ENCODE results near the gene ZNF800.

ZNF800 gene

DNA sequence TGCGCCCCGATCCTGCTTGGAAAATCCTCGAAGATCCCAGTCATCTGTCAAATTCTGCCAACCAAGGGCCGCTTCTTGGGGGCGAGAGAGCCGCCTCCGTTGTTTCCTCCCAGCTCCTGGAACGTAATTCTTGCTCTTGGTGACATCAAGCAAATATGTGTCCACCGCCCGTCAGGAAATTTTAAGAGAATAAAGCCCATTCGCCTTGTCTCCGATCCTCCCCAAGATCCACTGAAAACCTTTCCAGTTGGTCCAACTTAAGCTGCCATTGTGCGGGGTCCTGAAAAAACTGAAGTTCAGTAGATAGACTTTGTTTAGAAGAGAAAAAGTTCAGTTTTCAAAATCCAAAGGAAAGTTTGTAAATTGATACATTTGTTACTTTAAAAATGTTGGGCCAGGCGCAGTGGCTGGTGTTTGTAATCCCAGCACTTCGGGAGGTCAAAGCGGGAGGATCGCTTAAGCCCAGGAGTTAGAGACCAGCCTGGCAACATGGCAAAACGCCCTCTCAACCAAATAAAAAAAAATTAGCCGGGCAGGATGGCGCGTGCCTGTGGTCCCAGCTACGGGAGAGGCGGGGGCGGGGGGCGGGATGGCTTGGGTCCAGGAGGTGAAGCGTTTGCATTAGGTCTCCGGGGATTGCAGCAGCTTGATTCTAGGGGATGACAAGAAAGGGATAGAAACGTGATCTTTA is 1.0 kb upstream of the ZNF800 start:
- Histone ChIP-seq H3K4me1 (ENCODE audit: low read length) (peaks cover 22% of the 10 kb centered on the region), H3K36me3 (replicated peaks; ENCODE audit: low read depth, low read length) (peaks cover 17% of the 10 kb centered on the region), H3K9ac (ENCODE audit: low read length) (peak overlapping the region; percentile 76), H3K79me2 (ENCODE audit: low read length) (peaks cover 40% of the 10 kb centered on the region), H3K9me3 (ENCODE audit: insufficient read depth, low read length) (no peaks in the 10 kb centered on the region), H3K27ac (ENCODE audit: low read length) (0 out of 2 replicates have a peak overlapping the region, but pooled peaks have one; percentile 57), H3K4me2 (ENCODE audit: low read length) (peak overlapping the region; percentile 89), H3K4me3 (ENCODE audit: low read length) (peak overlapping the region; percentile 96), H2AFZ (ENCODE audit: low read depth, low read length) (peak overlapping the region; percentile 67), H3K27me3 (ENCODE audit: low read depth, low read length) (no peaks in the 10 kb centered on the region), H4K20me1 (ENCODE audit: insufficient read depth, low read length) (peaks cover 8% of the 10 kb centered on the region)
- TF ChIP-seq, protein P1, sequence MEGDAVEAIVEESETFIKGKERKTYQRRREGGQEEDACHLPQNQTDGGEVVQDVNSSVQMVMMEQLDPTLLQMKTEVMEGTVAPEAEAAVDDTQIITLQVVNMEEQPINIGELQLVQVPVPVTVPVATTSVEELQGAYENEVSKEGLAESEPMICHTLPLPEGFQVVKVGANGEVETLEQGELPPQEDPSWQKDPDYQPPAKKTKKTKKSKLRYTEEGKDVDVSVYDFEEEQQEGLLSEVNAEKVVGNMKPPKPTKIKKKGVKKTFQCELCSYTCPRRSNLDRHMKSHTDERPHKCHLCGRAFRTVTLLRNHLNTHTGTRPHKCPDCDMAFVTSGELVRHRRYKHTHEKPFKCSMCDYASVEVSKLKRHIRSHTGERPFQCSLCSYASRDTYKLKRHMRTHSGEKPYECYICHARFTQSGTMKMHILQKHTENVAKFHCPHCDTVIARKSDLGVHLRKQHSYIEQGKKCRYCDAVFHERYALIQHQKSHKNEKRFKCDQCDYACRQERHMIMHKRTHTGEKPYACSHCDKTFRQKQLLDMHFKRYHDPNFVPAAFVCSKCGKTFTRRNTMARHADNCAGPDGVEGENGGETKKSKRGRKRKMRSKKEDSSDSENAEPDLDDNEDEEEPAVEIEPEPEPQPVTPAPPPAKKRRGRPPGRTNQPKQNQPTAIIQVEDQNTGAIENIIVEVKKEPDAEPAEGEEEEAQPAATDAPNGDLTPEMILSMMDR (IDR thresholded peaks at IDR 0.05; ENCODE audit: low read depth, low read length) = no peak
- no peak for TF ChIP-seq EZH2phosphoT487 (IDR thresholded peaks at IDR 0.05; ENCODE audit: low read depth)

DNA sequence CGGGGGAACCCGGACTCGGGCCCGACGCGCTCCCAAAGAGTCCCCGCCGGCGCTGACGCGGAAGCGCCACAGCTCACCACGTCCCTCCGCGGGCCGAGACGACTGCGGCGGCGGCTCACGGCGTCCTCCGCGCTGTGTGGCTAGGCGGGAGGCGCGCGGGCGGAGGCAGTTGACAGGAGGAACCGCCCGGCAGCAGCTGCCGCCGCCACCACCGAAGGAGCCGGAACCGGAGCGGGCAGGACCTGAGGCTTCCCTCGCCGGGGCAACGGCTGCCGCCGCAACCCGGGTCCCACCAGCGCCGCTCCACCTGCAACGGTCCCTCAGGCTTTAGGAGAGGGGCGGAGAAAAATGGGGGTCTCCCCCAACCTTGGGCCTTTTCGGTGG is 334 bp downstream of the ZNF800 start:
- H3K4me3 ChIP-seq (ENCODE audit: low read length) = peak overlapping the region; percentile 96
- no peaks in the 10 kb centered on the region for H3K27me3 ChIP-seq (ENCODE audit: low read depth, low read length)
- H2AFZ ChIP-seq (ENCODE audit: low read depth, low read length) = 0 out of 2 replicates have a peak overlapping the region, but pooled peaks have one; percentile 51
- peak overlapping the region; percentile 98 for H3K9ac ChIP-seq (ENCODE audit: low read length)
- peaks cover 17% of the 10 kb centered on the region for H4K20me1 ChIP-seq (ENCODE audit: insufficient read depth, low read length)
- H3K4me1 ChIP-seq (ENCODE audit: low read length) = peaks cover 22% of the 10 kb centered on the region
- no peak for TF ChIP-seq EZH2phosphoT487 (IDR thresholded peaks at IDR 0.05; ENCODE audit: low read depth)
- TF ChIP-seq, protein P1 (IDR thresholded peaks at IDR 0.05; ENCODE audit: low read depth, low read length) = no peak
- peak overlapping the region; percentile 94 for H3K4me2 ChIP-seq (ENCODE audit: low read length)
- peak overlapping the region; percentile 67 for H3K27ac ChIP-seq (ENCODE audit: low read length)
- peaks cover 53% of the 10 kb centered on the region for H3K79me2 ChIP-seq (ENCODE audit: low read length)
- no peaks in the 10 kb centered on the region for H3K9me3 ChIP-seq (ENCODE audit: insufficient read depth, low read length)
- peaks cover 26% of the 10 kb centered on the region for H3K36me3 ChIP-seq (replicated peaks; ENCODE audit: low read depth, low read length)

DNA sequence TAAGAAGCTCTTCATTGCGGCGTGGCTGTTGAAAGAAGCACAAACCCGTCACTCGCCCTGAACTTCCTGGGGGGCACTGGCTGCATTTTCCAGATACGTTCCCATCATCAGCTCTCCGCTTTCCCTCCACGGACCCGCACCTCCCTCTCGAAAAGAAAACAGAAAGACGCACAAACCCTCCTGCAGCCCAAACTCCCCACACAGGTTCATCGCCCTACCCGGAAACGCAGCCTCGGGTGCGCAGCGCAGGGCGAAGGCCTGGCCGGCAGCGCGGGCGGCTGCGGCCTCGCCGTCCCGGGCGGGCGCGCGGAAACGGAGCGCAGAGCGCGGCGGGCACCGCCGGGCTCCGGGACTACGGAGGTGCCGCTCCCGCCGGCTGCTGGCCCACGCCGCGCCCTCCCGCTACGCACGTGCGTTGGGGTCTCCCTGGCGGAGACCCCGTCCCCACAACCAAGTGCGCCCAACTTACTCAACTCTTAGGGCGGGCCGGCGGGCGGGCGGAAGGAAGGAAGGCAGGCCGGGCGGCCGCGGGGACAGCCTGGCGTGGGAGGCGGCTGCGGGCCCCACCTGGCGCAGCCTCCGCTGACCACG is 822 bp downstream of the ZNF800 start:
- Histone ChIP-seq H3K4me1 (ENCODE audit: low read length) (peaks cover 22% of the 10 kb centered on the region), H3K36me3 (replicated peaks; ENCODE audit: low read depth, low read length) (peaks cover 27% of the 10 kb centered on the region), H4K20me1 (ENCODE audit: insufficient read depth, low read length) (peaks cover 19% of the 10 kb centered on the region), H3K79me2 (ENCODE audit: low read length) (peaks cover 55% of the 10 kb centered on the region), H3K9ac (ENCODE audit: low read length) (peak overlapping the region; percentile 98), H3K4me2 (ENCODE audit: low read length) (peak overlapping the region; percentile 94), H3K4me3 (ENCODE audit: low read length) (peak overlapping the region; percentile 96), H2AFZ (ENCODE audit: low read depth, low read length) (no peak overlapping the region), H3K9me3 (ENCODE audit: insufficient read depth, low read length) (no peaks in the 10 kb centered on the region), H3K27ac (ENCODE audit: low read length) (peak overlapping the region; percentile 67), H3K27me3 (ENCODE audit: low read depth, low read length) (no peaks in the 10 kb centered on the region)
- TF ChIP-seq, protein P1 (IDR thresholded peaks at IDR 0.05; ENCODE audit: low read depth, low read length) = no peak
- no peak for TF ChIP-seq EZH2phosphoT487 (IDR thresholded peaks at IDR 0.05; ENCODE audit: low read depth)

DNA sequence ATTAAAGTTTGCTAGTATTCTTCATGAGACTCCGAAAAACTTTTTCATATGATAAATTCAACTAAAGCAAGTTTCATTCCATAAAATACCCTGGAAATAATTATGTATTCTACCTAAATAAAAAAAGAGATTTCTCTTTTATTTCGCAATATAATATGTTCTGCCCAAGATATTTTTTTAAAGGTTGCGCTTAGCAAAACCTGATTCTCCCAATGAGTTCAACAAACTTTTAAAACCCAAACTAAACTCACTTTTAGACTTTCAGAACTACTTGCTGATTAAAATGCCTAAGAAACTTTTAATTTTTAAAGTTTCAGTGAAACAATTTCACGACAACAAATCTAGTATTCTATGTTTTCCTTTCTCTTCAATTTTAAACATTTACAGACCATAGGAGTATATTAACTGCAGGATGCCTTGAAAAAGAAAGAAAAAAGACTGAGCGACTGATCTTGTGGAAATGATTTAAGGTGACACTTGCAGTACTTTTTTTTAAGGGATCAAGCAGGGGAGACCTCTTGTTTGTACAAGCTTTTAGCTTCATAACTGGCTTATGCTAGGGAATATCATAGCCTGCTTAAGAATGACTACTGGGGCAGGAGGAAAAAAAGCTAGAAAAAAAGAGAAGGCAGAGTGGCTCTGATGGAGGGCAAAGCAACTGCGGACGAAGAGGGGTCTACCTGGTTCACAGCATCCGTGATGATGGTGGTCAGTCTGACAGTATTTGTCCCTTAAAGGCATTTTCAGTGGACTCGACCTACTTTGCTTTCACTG is 1.5 kb downstream of the ZNF800 start:
- Histone ChIP-seq H3K36me3 (replicated peaks; ENCODE audit: low read depth, low read length) (peaks cover 27% of the 10 kb centered on the region), H3K9ac (ENCODE audit: low read length) (peak overlapping the region; percentile 98), H3K79me2 (ENCODE audit: low read length) (peaks cover 62% of the 10 kb centered on the region), H3K27me3 (ENCODE audit: low read depth, low read length) (no peaks in the 10 kb centered on the region), H3K4me2 (ENCODE audit: low read length) (peak overlapping the region; percentile 94), H3K27ac (ENCODE audit: low read length) (peak overlapping the region; percentile 67; the same call in 1 of the 2 replicates), H3K4me1 (ENCODE audit: low read length) (peaks cover 19% of the 10 kb centered on the region), H3K9me3 (ENCODE audit: insufficient read depth, low read length) (no peaks in the 10 kb centered on the region), H2AFZ (ENCODE audit: low read depth, low read length) (no peak overlapping the region), H4K20me1 (ENCODE audit: insufficient read depth, low read length) (peaks cover 19% of the 10 kb centered on the region), H3K4me3 (ENCODE audit: low read length) (peak overlapping the region; percentile 96)
- no peak for TF ChIP-seq EZH2phosphoT487 (IDR thresholded peaks at IDR 0.05; ENCODE audit: low read depth)
- TF ChIP-seq, protein P1 (IDR thresholded peaks at IDR 0.05; ENCODE audit: low read depth, low read length) = no peak
